A549 treated with dexamethasone at 1 μM for 4 hours (cell line): ENCODE results near the gene PHTF1. TPM values are rescaled to one million over a fixed set of nuclear protein-coding genes. Genes with fewer than 3 reads are reported as not detected.

ENCODE experiments used
- total RNA-seq: library from RNA; stranded (reverse); fragments of 200-300 nt; extraction: Qiagen RNA extraction; gene quantifications from 5 replicates; pipeline ENCODE4 v1.2.3, GENCODE V29; 2022

The PHTF1 gene
- total RNA-seq = 10.5 to 14.2 TPM (median 13.6 TPM) in 5 replicates

GRCh38 chr1:113759333-113760101 is at the start of gene PHTF1:
PHTF1 (minus strand) TSS chr1:113759486; CDS start chr1:113758703, 783 bp downstream.

Other genes with a start within 250 kb of the PHTF1 start
- 3.0 to 4.6 TPM (median 4.3 TPM) in 5 replicates for gene RSBN1, start 53.0 kb upstream of the PHTF1 start, total RNA-seq
- gene PTPN22, start 112.2 kb upstream of the PHTF1 start, total RNA-seq = 0.19 TPM in 1 of 5 replicates, not detected in the others
- gene BCL2L15, start 128.1 kb upstream of the PHTF1 start, total RNA-seq = 0.03 to 0.99 TPM (median 0.35 TPM) in 5 replicates
- 7.4 to 8.6 TPM (median 8.0 TPM) in 5 replicates for gene AP4B1, start 145.3 kb upstream of the PHTF1 start, total RNA-seq
- gene DCLRE1B, start 145.8 kb upstream of the PHTF1 start, total RNA-seq = 8.9 to 11.2 TPM (median 10.2 TPM) in 5 replicates
- gene HIPK1, start 169.8 kb upstream of the PHTF1 start, total RNA-seq = 10.8 to 20.2 TPM (median 18.3 TPM) in 5 replicates
- 3.4 to 4.1 TPM (median 4.1 TPM) in 5 replicates for gene OLFML3, start 220.0 kb upstream of the PHTF1 start, total RNA-seq